ENCODE data around the gene SLC28A1. TPM values are rescaled to one million over a fixed set of nuclear protein-coding genes. Genes with fewer than 3 reads are reported as not detected.

Gene SLC28A1
- total RNA-seq, 2 experiments from 2014 or later: not detected

GRCh38 chr15:84988909-84989644 lies 104.6 kb downstream of the SLC28A1 start:
- Mint-ChIP-seq H3K27ac (no peak overlapping the region), H3K4me1 (ENCODE audit: low read depth) (peaks cover 69% of the 10 kb centered on the region), H3K27me3 (no peaks in the 10 kb centered on the region), H3K4me3 (no peak overlapping the region), H3K9me3 (no peaks in the 10 kb centered on the region), H3K36me3 (ENCODE audit: low read depth) (no peaks in the 10 kb centered on the region)
- TF ChIP-seq CTCF (IDR thresholded peaks at IDR 0.05): no peak
- CTCF ChIA-PET: interaction anchor here (0.8 to 3.5 kb wide), 4 partner anchors 8 to 55 kb away, joined by 3 to 14 read pairs (median 3); no protein-coding TSS in a partner anchor
- intact Hi-C loops (cut with micrococcal nuclease): no loop called here
- DNase-seq (no peak), ATAC-seq (no peak)
- POLR2A ChIA-PET: interaction anchor here (0.7 to 1.2 kb wide), 4 partner anchors 8 to 84 kb away, joined by 3 to 5 read pairs (median 3); no protein-coding TSS in a partner anchor

GRCh38 chr15:84990507-84990906 lies 106.0 kb downstream of the SLC28A1 start:
- no peak overlapping the region for H3K27ac Mint-ChIP-seq
- no peak for TF ChIP-seq CTCF (IDR thresholded peaks at IDR 0.05)
- H3K27me3 Mint-ChIP-seq: no peaks in the 10 kb centered on the region
- POLR2A ChIA-PET: interaction anchor here (3.1 kb wide), 1 partner anchor 9 kb away, joined by 14 read pairs; the partner anchor contains the start of gene PDE8A
- ATAC-seq: no peak
- H3K9me3 Mint-ChIP-seq: no peaks in the 10 kb centered on the region
- H3K4me3 Mint-ChIP-seq: no peak overlapping the region
- DNase-seq: no peak
- H3K36me3 Mint-ChIP-seq (ENCODE audit: low read depth): no peaks in the 10 kb centered on the region
- CTCF ChIA-PET: interaction anchor here (3.5 kb wide), 1 partner anchor 54 kb away, joined by 14 read pairs; no protein-coding TSS in a partner anchor
- peaks cover 58% of the 10 kb centered on the region for H3K4me1 Mint-ChIP-seq (ENCODE audit: low read depth)
- intact Hi-C loops (cut with micrococcal nuclease): no loop called here

GRCh38 chr15:84991014-84991712 lies 106.7 kb downstream of the SLC28A1 start:
- CTCF ChIA-PET: interaction anchor here (3.5 kb wide), 1 partner anchor 53 kb away, joined by 14 read pairs; no protein-coding TSS in a partner anchor
- H3K9me3 Mint-ChIP-seq: no peaks in the 10 kb centered on the region
- H3K4me3 Mint-ChIP-seq: no peak overlapping the region
- intact Hi-C loops (cut with micrococcal nuclease): no loop called here
- no peaks in the 10 kb centered on the region for H3K27me3 Mint-ChIP-seq
- H3K27ac Mint-ChIP-seq: no peak overlapping the region
- POLR2A ChIA-PET: interaction anchor here (3.1 kb wide), 1 partner anchor 10 kb away, joined by 14 read pairs; the partner anchor contains the start of gene PDE8A
- no peak for TF ChIP-seq CTCF (IDR thresholded peaks at IDR 0.05)
- H3K4me1 Mint-ChIP-seq (ENCODE audit: low read depth): peaks cover 56% of the 10 kb centered on the region
- no peaks in the 10 kb centered on the region for H3K36me3 Mint-ChIP-seq (ENCODE audit: low read depth)
- DNase-seq (no peak), ATAC-seq (no peak)

- H3K27me3 Mint-ChIP-seq: no peaks in the 10 kb centered on the region
These were observed 107.9 kb downstream of the SLC28A1 start for GRCh38 chr15:84992157-84992944.

More at GRCh38 chr15:84992157-84992944, 107.9 kb downstream of the SLC28A1 start:
- H3K36me3 Mint-ChIP-seq (ENCODE audit: low read depth): no peaks in the 10 kb centered on the region
- no peak overlapping the region for H3K4me3 Mint-ChIP-seq
- peaks cover 48% of the 10 kb centered on the region for H3K4me1 Mint-ChIP-seq (ENCODE audit: low read depth)
- no peaks in the 10 kb centered on the region for H3K9me3 Mint-ChIP-seq
- POLR2A ChIA-PET: interaction anchor here (3.1 kb wide), 1 partner anchor 11 kb away, joined by 14 read pairs; the partner anchor contains the start of gene PDE8A
- intact Hi-C loops (cut with micrococcal nuclease): no loop called here
- DNase-seq (peak; percentile 76), ATAC-seq (peak; percentile 89)
- no peak for TF ChIP-seq CTCF (IDR thresholded peaks at IDR 0.05)
- peak overlapping the region; percentile 21 for H3K27ac Mint-ChIP-seq
- CTCF ChIA-PET: no interaction called here

Other genes starting within 250 kb of the SLC28A1 start
- gene WDR73, start 230.4 kb upstream of the SLC28A1 start, total RNA-seq: 10 to 100 TPM; 12.4 to 12.5 TPM
- gene NMB, start 226.5 kb upstream of the SLC28A1 start, total RNA-seq: 1 to 10 TPM; 1.7 to 2.7 TPM
- 10 to 100 TPM; 82.3 to 87.8 TPM for gene SEC11A, start 168.5 kb upstream of the SLC28A1 start, total RNA-seq
- gene ZNF592, start 136.1 kb upstream of the SLC28A1 start, total RNA-seq: 10 to 100 TPM; 18.1 to 18.3 TPM
- gene ALPK3, start 67.3 kb upstream of the SLC28A1 start, total RNA-seq: under 1 TPM; 0.04 to 0.16 TPM
- 10 to 100 TPM; 23.2 to 24.4 TPM for gene PDE8A, start 97.2 kb downstream of the SLC28A1 start, total RNA-seq

Measured in activated CD8-positive, alpha-beta T cell treated with anti-CD3 and anti-CD28 coated beads for 36 hours (primary cell).